COLO668 (cell line): ENCODE results near the gene DOCK2.
A peak's percentile ranks its signal among the peaks of the same experiment; 100 is the strongest.
"Not testable (repeated sequence)": the region's sequence is repeated elsewhere in the genome, so short reads cannot be mapped to it uniquely, and the experiment has no call there.

Source experiments
- DNase-seq: peaks from one replicate; lab custom pipeline; 2025; ENCODE audit not compliant: unreplicated experiment; lab: John Stamatoyannopoulos, UW

DOCK2 gene

GRCh38 chr5:170077526-170077925 is 440.5 kb downstream of the DOCK2 start:
- DNase-seq = no peak

- no peak for DNase-seq
Observed at GRCh38 chr5:170078458-170078857, 441.4 kb downstream of the DOCK2 start.

- no peak for DNase-seq
Observed at GRCh38 chr5:170078931-170079330, 441.9 kb downstream of the DOCK2 start.

- DNase-seq = no peak
Observed at GRCh38 chr5:170080217-170080616, 443.1 kb downstream of the DOCK2 start.

GRCh38 chr5:170080786-170081445 is 443.8 kb downstream of the DOCK2 start:
- DNase-seq = no peak

GRCh38 chr5:170081616-170082015 is 444.5 kb downstream of the DOCK2 start:
- no peak for DNase-seq

GRCh38 chr5:170082701-170083100 is 445.6 kb downstream of the DOCK2 start:
- DNase-seq = no peak

- no peak for DNase-seq
Observed at GRCh38 chr5:170087168-170087817, 450.2 kb downstream of the DOCK2 start.

- no peak for DNase-seq
Observed at GRCh38 chr5:170092455-170093101, 455.5 kb downstream of the DOCK2 start.

GRCh38 chr5:170094329-170094728 is 457.3 kb downstream of the DOCK2 start:
- not testable (repeated sequence) for DNase-seq

- no peak for DNase-seq
Observed at GRCh38 chr5:170095646-170096045, 458.6 kb downstream of the DOCK2 start.

- no peak for DNase-seq
Observed at GRCh38 chr5:170097934-170098333, 460.9 kb downstream of the DOCK2 start.

GRCh38 chr5:170100066-170100943 is 463.2 kb downstream of the DOCK2 start:
- DNase-seq = peak; percentile 31

- no peak for DNase-seq
Observed at GRCh38 chr5:170103447-170103846, 466.4 kb downstream of the DOCK2 start.

- DNase-seq = no peak
Observed at GRCh38 chr5:170104299-170104698, 467.2 kb downstream of the DOCK2 start.

- DNase-seq = no peak
Observed at GRCh38 chr5:170104710-170105109, 467.6 kb downstream of the DOCK2 start.

GRCh38 chr5:170105642-170106611 is 468.9 kb downstream of the DOCK2 start, which contains the start of gene FOXI1:
Gene FOXI1, plus strand, starts transcription at chr5:170105897. Its CDS starts 61 bp downstream, at chr5:170105958.
- DNase-seq = peak; percentile 10

- no peak for DNase-seq
Observed at GRCh38 chr5:170107674-170108073, 470.6 kb downstream of the DOCK2 start.

- DNase-seq = no peak
Observed at GRCh38 chr5:170108266-170108785, 471.3 kb downstream of the DOCK2 start.
